Endodermal cell (in vitro differentiated cells): ENCODE measurements around the gene RBM4B. TPM values are rescaled to one million over a fixed set of nuclear protein-coding genes. Genes with fewer than 3 reads are reported as not detected.

Experiments used
- DNase-seq: peaks from one replicate; pipeline ENCODE4 v3.0.0-alpha.2; 2017
- H3K27ac ChIP-seq: 2 replicates; pipeline ENCODE4 v1.5.1; 2013; ENCODE audit warnings: mild to moderate bottlenecking, low read depth, low read length, moderate library complexity
- H3K27me3 ChIP-seq: 2 replicates; pipeline ENCODE4 v1.6.1; 2013; ENCODE audit warnings: mild to moderate bottlenecking, low read length, moderate library complexity; ENCODE audit not compliant: insufficient read depth, control insufficient read depth, poor library complexity, severe bottlenecking
- H3K36me3 ChIP-seq: 2 replicates; pipeline ENCODE4 v1.7.0; 2013; ENCODE audit warnings: mild to moderate bottlenecking, low read length, moderate library complexity; ENCODE audit not compliant: control insufficient read depth, insufficient read depth
- H3K4me1 ChIP-seq: one replicate; pipeline ENCODE4 v1.7.0; 2013; ENCODE audit warnings: low read length; ENCODE audit not compliant: control insufficient read depth, insufficient read depth
- H3K4me3 ChIP-seq: 2 replicates; pipeline ENCODE4 v1.5.1; 2013; ENCODE audit warnings: mild to moderate bottlenecking, low read length, moderate library complexity
- H3K9ac ChIP-seq: 2 replicates; pipeline ENCODE4 v1.6.1; 2013; ENCODE audit warnings: mild to moderate bottlenecking, low read length, moderate library complexity; ENCODE audit not compliant: poor library complexity, severe bottlenecking; ENCODE audit errors: extremely low read depth
- H3K9me3 ChIP-seq: 2 replicates; pipeline ENCODE4 v1.6.1; 2013; ENCODE audit warnings: mild to moderate bottlenecking, low read length, moderate library complexity; ENCODE audit not compliant: control insufficient read depth
- H3K27ac Mint-ChIP-seq: 2 replicates; pipeline ENCODE4 v1.8.0; 2020; ENCODE audit warnings: mixed read lengths
- H3K27me3 Mint-ChIP-seq: 2 replicates; pipeline ENCODE4 v1.8.0; 2021; ENCODE audit warnings: mild to moderate bottlenecking, mixed read lengths; ENCODE audit not compliant: insufficient read depth
- H3K36me3 Mint-ChIP-seq: 2 replicates; pipeline ENCODE4 v1.8.0; 2020; ENCODE audit warnings: low read depth, mixed read lengths
- H3K4me1 Mint-ChIP-seq: 2 replicates; pipeline ENCODE4 v1.8.0; 2020; ENCODE audit warnings: mixed read lengths
- H3K4me3 Mint-ChIP-seq: 2 replicates; pipeline ENCODE4 v1.8.0; 2020; ENCODE audit warnings: mild to moderate bottlenecking, moderate library complexity, mixed read lengths
- H3K9me3 Mint-ChIP-seq: 2 replicates; pipeline ENCODE4 v1.8.0; 2020; ENCODE audit warnings: mild to moderate bottlenecking, mixed read lengths
- WGBS, 2 experiments: methylation state at CpG; one replicate each; pipeline versions ENCODE4 v1.1.5 to v1.1.7; 2013; ENCODE audit warnings: missing lambda C conversion rate in 2 of 2, mixed read lengths in 1 of 2; ENCODE audit not compliant: insufficient coverage in 1 of 2, insufficient read length in 1 of 2; 5-methylcytosine and 5-hydroxymethylcytosine counted together
- total RNA-seq, 2 donors: library from RNA; stranded (reverse); fragmentation: NEBNext Ultra II Directional in 1 of 2; extraction: Animal tissue kit (Norgen Biotek cat#: 25700) in 1 of 2; gene quantifications; 2 replicates in 1 of 2; 3 replicates in 1 of 2; pipeline ENCODE4 v1.2.1, GENCODE V29; 2021
- TF ChIP-seq, protein P1 (sequence below): fragments of 200-600 bp; sonication (generic); conservative IDR thresholded peaks from 2 replicates; pipeline ENCODE4 v1.5.0; 2021; ENCODE audit warnings: antibody characterized with exemption, mild to moderate bottlenecking

RBM4B gene
- total RNA-seq, 2 donors from 2014 or later, result 23.3 to 28.5 TPM

DNA sequence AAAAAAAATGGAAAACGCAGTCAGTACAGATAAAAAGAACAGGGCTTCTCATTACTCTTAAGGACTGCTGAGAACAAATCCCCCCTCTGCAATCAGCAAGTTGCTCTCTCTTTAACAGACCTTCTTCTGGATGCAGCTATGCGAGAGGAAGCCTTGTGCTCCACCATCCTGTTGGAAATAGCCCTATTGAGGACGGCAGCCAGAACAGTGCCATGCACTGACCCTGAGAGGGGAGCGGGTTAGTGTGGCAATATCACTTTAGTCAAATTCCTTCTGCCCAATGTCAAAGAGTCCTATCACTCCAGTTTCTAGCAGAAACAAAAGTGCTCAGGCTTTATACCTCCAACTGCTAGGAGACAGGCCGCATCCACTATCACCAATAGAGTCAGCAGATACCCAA is 6.9 kb downstream of the RBM4B start:
- H3K27me3 Mint-ChIP-seq, result no peaks in the 10 kb centered on the region
- TF ChIP-seq, protein P1, sequence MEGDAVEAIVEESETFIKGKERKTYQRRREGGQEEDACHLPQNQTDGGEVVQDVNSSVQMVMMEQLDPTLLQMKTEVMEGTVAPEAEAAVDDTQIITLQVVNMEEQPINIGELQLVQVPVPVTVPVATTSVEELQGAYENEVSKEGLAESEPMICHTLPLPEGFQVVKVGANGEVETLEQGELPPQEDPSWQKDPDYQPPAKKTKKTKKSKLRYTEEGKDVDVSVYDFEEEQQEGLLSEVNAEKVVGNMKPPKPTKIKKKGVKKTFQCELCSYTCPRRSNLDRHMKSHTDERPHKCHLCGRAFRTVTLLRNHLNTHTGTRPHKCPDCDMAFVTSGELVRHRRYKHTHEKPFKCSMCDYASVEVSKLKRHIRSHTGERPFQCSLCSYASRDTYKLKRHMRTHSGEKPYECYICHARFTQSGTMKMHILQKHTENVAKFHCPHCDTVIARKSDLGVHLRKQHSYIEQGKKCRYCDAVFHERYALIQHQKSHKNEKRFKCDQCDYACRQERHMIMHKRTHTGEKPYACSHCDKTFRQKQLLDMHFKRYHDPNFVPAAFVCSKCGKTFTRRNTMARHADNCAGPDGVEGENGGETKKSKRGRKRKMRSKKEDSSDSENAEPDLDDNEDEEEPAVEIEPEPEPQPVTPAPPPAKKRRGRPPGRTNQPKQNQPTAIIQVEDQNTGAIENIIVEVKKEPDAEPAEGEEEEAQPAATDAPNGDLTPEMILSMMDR, result no peak
- no peak overlapping the region for H3K27ac Mint-ChIP-seq
- DNase-seq, result no peak
- 93 to 94% methylated on average over 3 to 5 of the region's 5 CpGs for WGBS, 2 experiments
- H3K36me3 Mint-ChIP-seq, result peaks cover 45% of the 10 kb centered on the region
- no peak overlapping the region for H3K4me3 ChIP-seq
- H3K4me1 Mint-ChIP-seq, result peaks cover 18% of the 10 kb centered on the region
- no peaks in the 10 kb centered on the region for H3K9me3 ChIP-seq
- no peaks in the 10 kb centered on the region for H3K4me1 ChIP-seq
- no peaks in the 10 kb centered on the region for H3K27me3 ChIP-seq
- no peak overlapping the region for H3K27ac ChIP-seq
- H3K4me3 Mint-ChIP-seq, result no peak overlapping the region
- no peaks in the 10 kb centered on the region for H3K9me3 Mint-ChIP-seq
- no peak overlapping the region for H3K9ac ChIP-seq
- peaks cover 63% of the 10 kb centered on the region for H3K36me3 ChIP-seq

DNA sequence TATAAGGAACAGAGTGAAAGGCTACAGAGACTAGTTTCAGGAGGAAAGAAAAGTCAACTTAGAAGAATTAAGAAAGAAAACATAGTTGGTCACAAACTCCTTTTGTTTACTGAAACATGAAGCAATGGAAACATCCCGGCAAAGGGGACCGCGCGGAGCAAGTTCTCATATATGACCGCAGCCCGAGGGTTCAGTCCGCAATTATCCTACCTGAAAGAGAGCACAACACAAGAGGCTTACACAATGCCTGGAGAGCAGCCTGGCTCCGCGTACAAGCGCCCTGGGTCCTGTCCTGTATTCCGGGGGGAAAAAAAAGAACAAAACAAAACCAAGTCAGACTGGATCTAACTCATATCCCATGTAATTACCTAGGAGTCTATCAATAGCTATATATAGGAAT is 12.3 kb downstream of the RBM4B start:
- H3K27ac ChIP-seq, result no peak overlapping the region
- H3K4me1 ChIP-seq, result no peaks in the 10 kb centered on the region
- TF ChIP-seq, protein P1, result no peak
- Mint-ChIP-seq H3K9me3 (no peaks in the 10 kb centered on the region), H3K27me3 (no peaks in the 10 kb centered on the region), H3K4me1 (no peaks in the 10 kb centered on the region), H3K4me3 (no peak overlapping the region), H3K36me3 (peaks cover 59% of the 10 kb centered on the region), H3K27ac (peak overlapping the region; percentile 10)
- 93 to 98% methylated on average over 7 to 11 of the region's 11 CpGs for WGBS, 2 experiments
- no peaks in the 10 kb centered on the region for H3K27me3 ChIP-seq
- no peak for DNase-seq
- peaks cover 83% of the 10 kb centered on the region for H3K36me3 ChIP-seq
- no peaks in the 10 kb centered on the region for H3K9me3 ChIP-seq
- no peak overlapping the region for H3K9ac ChIP-seq
- no peak overlapping the region for H3K4me3 ChIP-seq

DNA sequence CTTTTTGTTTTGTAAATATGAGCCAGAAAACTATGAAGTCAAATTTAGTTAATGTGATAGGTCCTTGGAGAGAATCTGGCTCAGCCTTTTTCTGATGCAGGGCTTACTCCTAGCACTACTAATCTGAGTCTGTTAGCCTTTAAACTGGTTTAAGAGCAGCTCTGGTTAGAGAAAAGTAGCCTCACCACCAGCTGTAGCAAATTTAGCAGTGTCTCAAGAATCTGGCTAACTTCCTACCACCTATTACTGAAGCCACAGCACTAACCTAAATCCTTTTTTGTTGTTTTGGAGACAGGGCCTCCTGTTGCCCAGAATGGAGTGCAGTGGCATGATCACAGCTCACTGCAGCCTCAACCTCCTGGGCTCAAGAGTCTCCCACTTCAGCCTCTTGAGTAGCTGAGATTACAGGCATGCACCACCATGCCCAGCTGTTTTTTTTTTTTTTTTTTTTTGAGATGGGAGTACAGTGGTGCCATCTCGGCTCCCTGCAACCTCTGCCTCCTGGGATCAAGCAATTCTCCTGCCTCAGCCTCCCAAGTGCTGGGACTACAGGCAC is 13.9 kb downstream of the RBM4B start:
- H3K4me3 ChIP-seq, result no peak overlapping the region
- H3K27ac ChIP-seq, result no peak overlapping the region
- no peak overlapping the region for H3K9ac ChIP-seq
- no peak overlapping the region for H3K27ac Mint-ChIP-seq
- H3K4me3 Mint-ChIP-seq, result no peak overlapping the region
- 75% methylated on average over 1 of the region's 1 CpG; no CpG with 5 or more reads in 1 of the 2 experiments for WGBS, 2 experiments
- H3K4me1 Mint-ChIP-seq, result peaks cover 5% of the 10 kb centered on the region
- H3K9me3 ChIP-seq, result no peaks in the 10 kb centered on the region
- DNase-seq, result no peak
- no peaks in the 10 kb centered on the region for H3K4me1 ChIP-seq
- peaks cover 66% of the 10 kb centered on the region for H3K36me3 Mint-ChIP-seq
- H3K27me3 ChIP-seq, result no peaks in the 10 kb centered on the region
- TF ChIP-seq, protein P1, result no peak
- H3K9me3 Mint-ChIP-seq, result no peaks in the 10 kb centered on the region
- no peaks in the 10 kb centered on the region for H3K27me3 Mint-ChIP-seq
- peaks cover 82% of the 10 kb centered on the region for H3K36me3 ChIP-seq
